Naive thymus-derived CD4-positive, alpha-beta T cell (primary cell): ENCODE results near the gene LRFN4. TPM values are rescaled to one million over a fixed set of nuclear protein-coding genes. Genes with fewer than 3 reads are reported as not detected.

ENCODE experiments used
- ATAC-seq: fragments of 150-1000 bp; cut with Tn5 transposase; 2 replicates; pipeline ENCODE4 v1.10.0; 2021; ENCODE audit warnings: mild to moderate bottlenecking, moderate library complexity
- CTCF ChIA-PET: fragments of 350-600 bp; sonication (Branson Sonifier 250); formaldehyde crosslinking; loops from one replicate; lab custom pipeline; 2021; ENCODE audit warnings: antibody characterized with exemption; lab: Charles Lee
- POLR2A ChIA-PET: fragments of 350-600 bp; sonication (Branson Sonifier 250); formaldehyde crosslinking; loops from one replicate; lab custom pipeline; 2021; ENCODE audit warnings: antibody characterized with exemption, inconsistent platforms; lab: Charles Lee
- DNase-seq, 9 donors: peaks; one replicate each; pipeline versions ENCODE4 v3.0.0 to v3.0.0-alpha.2; 2020 to 2022; ENCODE audit warnings: mixed read lengths in 1 of 9
- H3K27ac ChIP-seq: one replicate; pipeline ENCODE4 v1.7.0; 2013; ENCODE audit warnings: mild to moderate bottlenecking, low read depth, low read length, moderate library complexity
- H3K27me3 ChIP-seq, 2 donors: one replicate each; pipeline ENCODE4 v1.7.0; 2013; ENCODE audit warnings: low read length in 2 of 2, mild to moderate bottlenecking in 2 of 2, moderate library complexity in 2 of 2; ENCODE audit not compliant: control insufficient read depth in 2 of 2, insufficient read depth in 2 of 2
- H3K36me3 ChIP-seq, 3 experiments: 1 replicate in 2 of 3; 2 replicates in 1 of 3; pipeline ENCODE4 v1.7.0; 2013; ENCODE audit warnings: low read length in 3 of 3, mild to moderate bottlenecking in 3 of 3, moderate library complexity in 1 of 3; ENCODE audit not compliant: insufficient read depth in 3 of 3, control insufficient read depth in 2 of 3
- H3K4me1 ChIP-seq, 2 donors: one replicate each; pipeline ENCODE4 v1.7.0; 2013; ENCODE audit warnings: low read length in 2 of 2, mild to moderate bottlenecking in 2 of 2, moderate library complexity in 1 of 2; ENCODE audit not compliant: control insufficient read depth in 2 of 2, insufficient read depth in 2 of 2
- H3K4me3 ChIP-seq: 2 replicates; pipeline ENCODE4 v1.7.0; 2013; ENCODE audit warnings: mild to moderate bottlenecking, low read length
- H3K9me3 ChIP-seq, 3 experiments: 1 replicate in 2 of 3; 2 replicates in 1 of 3; pipeline ENCODE4 v1.7.0; 2013; ENCODE audit warnings: low read length in 3 of 3; ENCODE audit not compliant: control insufficient read depth in 2 of 3
- H3K27ac Mint-ChIP-seq, 9 donors: one replicate each; pipeline ENCODE4 v1.8.0; 2020 to 2022; ENCODE audit warnings: mixed read lengths in 9 of 9, mild to moderate bottlenecking in 8 of 9, moderate library complexity in 5 of 9, inconsistent platforms in 2 of 9
- H3K27me3 Mint-ChIP-seq, 5 donors: one replicate each; pipeline ENCODE4 v1.8.0; 2021 to 2022; ENCODE audit warnings: mixed read lengths in 5 of 5, mild to moderate bottlenecking in 1 of 5
- H3K36me3 Mint-ChIP-seq, 5 donors: one replicate each; pipeline ENCODE4 v1.8.0; 2020 to 2022; ENCODE audit warnings: mixed read lengths in 5 of 5, mild to moderate bottlenecking in 3 of 5, inconsistent platforms in 1 of 5
- H3K4me1 Mint-ChIP-seq, 7 donors: one replicate each; pipeline ENCODE4 v1.8.0; 2020 to 2022; ENCODE audit warnings: mixed read lengths in 7 of 7, mild to moderate bottlenecking in 3 of 7, inconsistent platforms in 1 of 7
- H3K4me3 Mint-ChIP-seq, 10 donors: one replicate each; pipeline ENCODE4 v1.8.0; 2020 to 2022; ENCODE audit warnings: mild to moderate bottlenecking in 10 of 10, mixed read lengths in 10 of 10, moderate library complexity in 6 of 10, inconsistent platforms in 2 of 10
- H3K9me3 Mint-ChIP-seq, 11 donors: one replicate each; pipeline ENCODE4 v1.8.0; 2020 to 2022; ENCODE audit warnings: mixed read lengths in 11 of 11, mild to moderate bottlenecking in 4 of 11, inconsistent platforms in 1 of 11, moderate library complexity in 1 of 11
- intact Hi-C, 2 donors: fragments of 100-400 bp; cut with micrococcal nuclease; formaldehyde crosslinking; loops; one replicate each; pipeline ENCODE4 v1.15.1; 2023
- polyA plus RNA-seq, 2 donors: library from polyadenylated mRNA; unstranded; fragments of 300-500 nt; fragmentation: Illumina TruSeq; gene quantifications; one replicate each; pipeline ENCODE4 v1.2.3, GENCODE V29; 2021
- total RNA-seq, 6 experiments: library from RNA in 5 of 6; stranded (reverse) in 5 of 6; gene quantifications; 1 replicate in 5 of 6; 2 replicates in 1 of 6; pipeline ENCODE4 v1.2.3 and lab custom pipeline; 2021 to 2026

The LRFN4 gene
- total and polyA plus RNA-seq, 7 experiments from 2014 or later = 0.84 to 21.2 (median 1.6) TPM; not detected in 2

GRCh38 chr11:66864172-66864901 is 7.5 kb downstream of the LRFN4 start:
- Mint-ChIP-seq H3K36me3 (peaks cover 0 to 1% (median 0%) of the 10 kb centered on the region in 5 donors), H3K4me1 (peaks cover 0 to 9% (median 5%) of the 10 kb centered on the region in 7 donors), H3K9me3 (no peaks in the 10 kb centered on the region), H3K4me3 (no peak overlapping the region), H3K27ac (no peak overlapping the region), H3K27me3 (no peaks in the 10 kb centered on the region)
- CTCF ChIA-PET = interaction anchor here (0.6 kb wide), 1 partner anchor 23 kb away, joined by 3 read pairs; no protein-coding TSS in a partner anchor
- Histone ChIP-seq H3K4me1 (peaks cover 0 to 7% of the 10 kb centered on the region in 2 donors), H3K27ac (no peak overlapping the region), H3K27me3 (no peaks in the 10 kb centered on the region), H3K9me3 (no peaks in the 10 kb centered on the region), H3K4me3 (no peak overlapping the region), H3K36me3 (no peaks in the 10 kb centered on the region)
- POLR2A ChIA-PET = interaction anchor here (1.8 kb wide), 1 partner anchor 22 kb away, joined by 4 read pairs; no protein-coding TSS in a partner anchor
- intact Hi-C loops = no loop called here
- DNase-seq (no peak), ATAC-seq (no peak)

DNA sequence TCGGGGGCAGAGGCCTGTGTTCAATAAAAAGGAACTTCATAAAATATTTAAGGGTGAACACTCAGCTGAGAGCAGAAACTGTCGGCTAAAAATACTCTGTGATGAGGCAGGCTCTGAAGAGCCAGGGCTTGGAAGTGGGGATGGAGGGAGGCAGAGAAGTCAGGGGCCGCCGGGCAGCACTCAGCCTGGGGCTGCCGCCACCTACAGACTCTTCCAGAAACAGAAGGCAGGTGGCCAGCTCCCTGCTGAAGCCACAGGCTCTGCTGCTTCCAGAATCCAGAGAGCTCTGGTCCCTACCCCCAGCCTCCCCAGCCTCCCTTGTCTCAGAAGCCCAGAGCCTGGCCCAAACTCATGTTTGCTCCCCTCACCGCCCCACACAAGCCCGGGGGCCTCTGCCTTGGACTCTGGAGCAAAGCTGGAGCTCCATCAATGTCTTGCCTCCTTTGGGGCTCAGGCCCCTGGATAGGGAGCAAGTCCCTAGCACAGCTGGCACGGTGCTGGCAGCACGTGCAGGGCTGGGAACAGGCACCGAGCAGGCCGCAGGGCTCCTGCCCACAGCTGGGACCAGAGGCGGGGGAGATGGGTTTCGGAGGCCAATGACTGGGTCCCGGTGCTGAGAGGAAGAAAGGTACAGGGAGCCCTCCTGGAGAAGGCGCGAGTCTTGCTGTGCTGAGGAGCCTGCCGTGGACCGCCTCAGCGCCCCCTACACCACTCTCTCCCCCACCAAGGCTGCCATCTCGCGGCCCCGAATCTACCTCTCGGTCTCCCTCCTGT is 8.2 kb downstream of the LRFN4 start:
- Histone ChIP-seq H3K4me1 (peaks cover 0 to 7% of the 10 kb centered on the region in 2 donors), H3K9me3 (no peaks in the 10 kb centered on the region), H3K4me3 (no peak overlapping the region), H3K27ac (no peak overlapping the region), H3K27me3 (no peaks in the 10 kb centered on the region), H3K36me3 (peaks cover 0 to 3% (median 0%) of the 10 kb centered on the region in 3 experiments)
- no peak for ATAC-seq
- intact Hi-C loops = no loop called here
- Mint-ChIP-seq H3K27ac (no peak overlapping the region), H3K4me1 (peaks cover 0 to 13% (median 5%) of the 10 kb centered on the region in 7 donors), H3K4me3 (no peak overlapping the region), H3K27me3 (no peaks in the 10 kb centered on the region), H3K36me3 (peaks cover 0 to 1% (median 0%) of the 10 kb centered on the region in 5 donors), H3K9me3 (no peaks in the 10 kb centered on the region)
- POLR2A ChIA-PET = interaction anchor here (0.5 to 1.8 kb wide), 2 partner anchors 23 to 330 kb away, joined by 3 to 4 read pairs; no protein-coding TSS in a partner anchor
- no peak for DNase-seq
- CTCF ChIA-PET = interaction anchor here (0.6 kb wide), 1 partner anchor 22 kb away, joined by 3 read pairs; no protein-coding TSS in a partner anchor

GRCh38 chr11:66866007-66866406 is 9.1 kb downstream of the LRFN4 start:
- no peak for ATAC-seq
- Histone ChIP-seq H3K36me3 (peaks cover 0 to 11% (median 0%) of the 10 kb centered on the region in 3 experiments), H3K9me3 (no peaks in the 10 kb centered on the region), H3K27me3 (no peaks in the 10 kb centered on the region), H3K4me1 (peaks cover 0 to 7% of the 10 kb centered on the region in 2 donors), H3K27ac (no peak overlapping the region), H3K4me3 (no peak overlapping the region)
- H3K27me3 Mint-ChIP-seq = no peaks in the 10 kb centered on the region
- no peak for DNase-seq
- POLR2A ChIA-PET = interaction anchor here (1.8 kb wide), 1 partner anchor 24 kb away, joined by 4 read pairs; no protein-coding TSS in a partner anchor
- peaks cover 0 to 13% (median 5%) of the 10 kb centered on the region in 7 donors for H3K4me1 Mint-ChIP-seq
- no peak overlapping the region for H3K27ac Mint-ChIP-seq
- H3K4me3 Mint-ChIP-seq = no peak overlapping the region
- no peaks in the 10 kb centered on the region for H3K9me3 Mint-ChIP-seq
- CTCF ChIA-PET = no interaction called here
- intact Hi-C loops = no loop called here
- H3K36me3 Mint-ChIP-seq = peaks cover 0 to 5% (median 0%) of the 10 kb centered on the region in 5 donors

- no peaks in the 10 kb centered on the region for H3K9me3 Mint-ChIP-seq
- CTCF ChIA-PET = no interaction called here
- H3K4me1 ChIP-seq = peaks cover 0 to 7% of the 10 kb centered on the region in 2 donors
- no peak overlapping the region for H3K4me3 ChIP-seq
- peaks cover 0 to 15% (median 0%) of the 10 kb centered on the region in 3 experiments for H3K36me3 ChIP-seq
- ATAC-seq (no peak), DNase-seq (no peak)
- intact Hi-C loops = no loop called here
- no peaks in the 10 kb centered on the region for H3K27me3 ChIP-seq
- no peaks in the 10 kb centered on the region for H3K9me3 ChIP-seq
- no peak overlapping the region for H3K27ac Mint-ChIP-seq
- no peak overlapping the region for H3K27ac ChIP-seq
- H3K27me3 Mint-ChIP-seq = no peaks in the 10 kb centered on the region
- H3K36me3 Mint-ChIP-seq = peaks cover 0 to 8% (median 0%) of the 10 kb centered on the region in 5 donors
- no peak overlapping the region for H3K4me3 Mint-ChIP-seq
- H3K4me1 Mint-ChIP-seq = peaks cover 0 to 13% (median 5%) of the 10 kb centered on the region in 7 donors
- POLR2A ChIA-PET = interaction anchor here (1.8 kb wide), 1 partner anchor 24 kb away, joined by 4 read pairs; no protein-coding TSS in a partner anchor
These were observed 9.7 kb downstream of the LRFN4 start for GRCh38 chr11:66866511-66866986.

DNA sequence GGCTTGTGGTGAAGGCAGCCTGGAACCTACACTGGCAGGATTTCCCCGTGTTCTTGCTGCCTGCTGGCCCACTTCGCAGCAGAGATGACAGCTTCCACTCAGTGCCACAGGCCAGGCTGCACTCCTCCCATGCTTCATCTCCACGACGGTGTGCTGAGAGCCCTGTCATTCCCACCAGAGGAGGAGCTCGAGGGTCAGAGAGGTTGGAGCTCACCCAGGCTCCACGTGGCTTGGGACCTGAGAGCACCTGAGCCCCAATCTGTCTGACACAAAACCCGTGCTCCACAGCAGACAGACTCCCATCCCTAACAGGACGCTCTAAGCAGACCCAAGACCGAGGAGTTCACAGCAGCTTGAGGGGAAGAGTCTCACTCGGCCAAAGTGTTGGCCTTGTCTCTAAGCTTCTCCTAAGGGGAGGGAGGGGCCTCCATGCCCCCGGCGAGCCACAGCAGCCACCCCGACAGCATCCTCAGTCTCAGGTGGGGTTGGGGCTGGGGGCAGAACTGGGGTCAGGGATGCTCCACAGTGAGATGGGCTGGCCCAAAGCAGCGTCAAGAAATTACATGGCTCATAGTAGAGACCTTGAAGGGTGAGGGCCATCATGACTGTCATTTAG is 10.7 kb downstream of the LRFN4 start:
- H3K27me3 Mint-ChIP-seq = no peaks in the 10 kb centered on the region

More for the DNA sequence above, 10.7 kb downstream of the LRFN4 start:
- no peak for ATAC-seq
- Mint-ChIP-seq H3K4me1 (peaks cover 0 to 13% (median 5%) of the 10 kb centered on the region in 7 donors), H3K36me3 (peaks cover 0 to 9% (median 0%) of the 10 kb centered on the region in 5 donors), H3K27ac (no peak overlapping the region), H3K4me3 (no peak overlapping the region), H3K9me3 (no peaks in the 10 kb centered on the region)
- no peaks in the 10 kb centered on the region for H3K9me3 ChIP-seq
- H3K27ac ChIP-seq = no peak overlapping the region
- ChIA-PET CTCF (interaction anchor here (1.1 kb wide), 1 partner anchor 171 kb away, joined by 3 read pairs; no protein-coding TSS in a partner anchor), POLR2A (no interaction called here)
- no peak for DNase-seq
- peaks cover 0 to 7% of the 10 kb centered on the region in 2 donors for H3K4me1 ChIP-seq
- H3K36me3 ChIP-seq = peaks cover 0 to 15% (median 0%) of the 10 kb centered on the region in 3 experiments
- no peak overlapping the region for H3K4me3 ChIP-seq
- intact Hi-C loops = loop anchor here (1.0 kb wide), 3 partner anchors 11 to 173 kb away; no protein-coding TSS in a partner anchor
- no peaks in the 10 kb centered on the region for H3K27me3 ChIP-seq
